Sigmoid colon (tissue), 7 donors: Measurements from ENCODE around the gene TRIM66. TPM values are rescaled to one million over a fixed set of nuclear protein-coding genes. Genes with fewer than 3 reads are reported as not detected.

Experiments
- DNase-seq: peaks from one replicate; pipeline ENCODE4 v3.0.0-alpha.2; 2019
- H3K27ac ChIP-seq, 4 donors: fragments of 200-600 bp; sonication (generic); one replicate each; pipeline ENCODE4 v1.5.1; 2016 to 2019; ENCODE audit warnings: mild to moderate bottlenecking in 1 of 4
- H3K27me3 ChIP-seq, 3 donors: fragments of 200-600 bp; sonication (generic); one replicate each; pipeline ENCODE4 v1.5.1; 2019; ENCODE audit warnings: mild to moderate bottlenecking in 1 of 3
- H3K36me3 ChIP-seq, 4 donors: fragments of 200-600 bp; sonication (generic); one replicate each; pipeline ENCODE4 v1.5.1; 2016 to 2019
- H3K4me1 ChIP-seq, 4 donors: fragments of 200-600 bp; sonication (generic); one replicate each; pipeline ENCODE4 v1.5.1; 2017 to 2019
- H3K4me3 ChIP-seq, 4 donors: fragments of 200-600 bp; sonication (generic); one replicate each; pipeline ENCODE4 v1.5.1; 2017 to 2019; ENCODE audit warnings: mild to moderate bottlenecking in 2 of 4, moderate library complexity in 1 of 4
- H3K9me3 ChIP-seq, 4 donors: fragments of 200-600 bp in 3 of 4; sonication (generic) in 3 of 4; one replicate each; pipeline versions ENCODE4 v1.5.1 to v1.6.1; 2013 to 2019
- CTCF ChIP-seq, 4 experiments: fragments of 450-650 bp in 3 of 4; fragments of 200-600 bp in 1 of 4; IDR thresholded peaks; one replicate each; pipeline ENCODE4 v1.5.1; 2016 to 2019; ENCODE audit warnings: antibody characterized with exemption in 4 of 4, mild to moderate bottlenecking in 3 of 4, moderate library complexity in 2 of 4
- EP300 ChIP-seq, 4 donors: sonication (generic); formaldehyde crosslinking; IDR thresholded peaks; one replicate each; pipeline ENCODE4 v1.6.1; 2017; ENCODE audit warnings: antibody characterized with exemption in 4 of 4
- POLR2A ChIP-seq, 2 donors: fragments of 450-650 bp; IDR thresholded peaks; one replicate each; pipeline ENCODE4 v1.6.1; 2016; ENCODE audit warnings: antibody characterized with exemption in 2 of 2, mild to moderate bottlenecking in 2 of 2, moderate library complexity in 2 of 2
- POLR2AphosphoS5 ChIP-seq, 4 donors: sonication (generic); formaldehyde crosslinking; IDR thresholded peaks; one replicate each; pipeline ENCODE4 v1.6.1; 2017; ENCODE audit warnings: antibody characterized with exemption in 4 of 4
- WGBS, 2 donors: extraction: QIAGEN DNeasy Blood & Tissue Kit; methylation state at CpG; one replicate each; pipeline ENCODE4 v1.1.7; 2013; 5-methylcytosine and 5-hydroxymethylcytosine counted together
- intact Hi-C: fragments of 100-400 bp; cut with DNase I; formaldehyde crosslinking; loops from one replicate; pipeline ENCODE4 v1.15.1; 2023
- polyA plus RNA-seq, 3 donors: library from polyadenylated mRNA; stranded (reverse); fragments of 200-250 nt; gene quantifications; one replicate each; pipeline ENCODE4 v1.2.3, GENCODE V29; 2013
- total RNA-seq, 4 donors: library from RNA; depleted of rRNA; stranded (reverse); fragments of >200 nt; gene quantifications; one replicate each; pipeline ENCODE4 v1.1.0, GENCODE V29; 2016
- donor health status: healthy with polysubstance abuse.
- donor health status: Bipolar disorder and iron deficiency.
- donor health status: healthy.

TRIM66 gene
- total and polyA plus RNA-seq, 7 donors = 0.60 to 24.4 (median 2.8) TPM

DNA sequence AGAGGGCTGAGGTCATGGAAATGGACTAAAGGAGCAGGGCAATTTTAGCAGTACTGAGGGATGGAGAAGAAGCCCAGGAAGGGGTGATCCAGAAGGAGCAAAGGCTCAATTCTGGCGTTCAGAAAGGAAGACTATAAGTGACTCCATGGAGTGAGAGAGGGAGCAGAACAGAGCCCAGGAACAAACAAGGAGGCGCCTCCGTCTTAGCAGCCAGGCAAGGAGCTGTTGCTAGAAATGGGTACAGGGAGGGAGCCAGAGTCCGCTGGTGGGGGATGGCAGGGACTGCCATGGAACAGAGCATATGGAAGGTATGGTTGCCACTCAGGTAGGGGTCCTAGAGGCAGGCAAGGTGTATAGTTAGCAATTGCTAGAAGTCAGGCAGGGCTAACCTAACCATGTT, 68.0 kb downstream of the TRIM66 start:
- H3K27me3 ChIP-seq = no peaks in the 10 kb centered on the region
- H3K4me3 ChIP-seq = no peak overlapping the region
- H3K4me1 ChIP-seq = peaks cover 0 to 15% (median 5%) of the 10 kb centered on the region in 4 donors
- TF ChIP-seq POLR2AphosphoS5 (IDR thresholded peaks at IDR 0.05) = no peak
- intact Hi-C loops = no loop called here
- H3K27ac ChIP-seq = no peak overlapping the region
- H3K9me3 ChIP-seq = no peaks in the 10 kb centered on the region
- DNase-seq = no peak
- H3K36me3 ChIP-seq = peaks cover 0 to 35% (median 9%) of the 10 kb centered on the region in 4 donors
- 93 to 95% methylated on average over 4 of the region's 4 CpGs for WGBS, 2 donors

DNA sequence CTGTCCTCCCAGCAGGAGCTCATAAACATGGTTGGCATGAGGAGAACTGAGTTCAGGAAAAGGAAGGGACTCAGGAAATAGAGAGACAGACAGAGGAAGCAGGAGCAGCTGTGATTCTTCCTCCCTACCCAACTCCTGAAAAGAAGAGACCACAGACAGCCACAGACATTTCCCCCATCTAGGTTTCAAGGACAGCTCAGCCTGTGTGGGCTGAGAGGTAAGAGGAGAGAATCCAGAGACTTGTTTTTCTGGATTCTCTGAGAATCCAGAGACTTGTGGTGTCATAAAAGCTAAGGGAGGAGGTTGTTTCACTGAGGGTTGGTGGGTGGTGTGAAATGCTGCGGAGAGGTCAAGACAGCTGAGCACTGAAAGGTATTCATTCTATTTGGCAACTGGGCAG, 69.4 kb downstream of the TRIM66 start:
- no peak overlapping the region for H3K27ac ChIP-seq
- H3K4me3 ChIP-seq = no peak overlapping the region
- DNase-seq = no peak
- TF ChIP-seq EP300 (IDR thresholded peaks at IDR 0.05) (no peak), POLR2AphosphoS5 (IDR thresholded peaks at IDR 0.05) (no peak), POLR2A (IDR thresholded peaks at IDR 0.05) (no peak), CTCF (IDR thresholded peaks at IDR 0.05) (no peak)
- WGBS, 2 donors = 94% methylated on average over 1 of the region's 1 CpG
- intact Hi-C loops = no loop called here
- H3K4me1 ChIP-seq = peaks cover 0 to 19% (median 5%) of the 10 kb centered on the region in 4 donors
- no peaks in the 10 kb centered on the region for H3K9me3 ChIP-seq
- H3K36me3 ChIP-seq = peaks cover 0 to 21% (median 3%) of the 10 kb centered on the region in 4 donors
- no peaks in the 10 kb centered on the region for H3K27me3 ChIP-seq

GRCh38 chr11:8612522-8612921, 69.9 kb downstream of the TRIM66 start:
- 91 to 94% methylated on average over 5 of the region's 5 CpGs for WGBS, 2 donors
- peaks cover 0 to 19% (median 5%) of the 10 kb centered on the region in 4 donors for H3K4me1 ChIP-seq
- no peak overlapping the region for H3K4me3 ChIP-seq
- H3K27me3 ChIP-seq = no peaks in the 10 kb centered on the region
- no peak overlapping the region for H3K27ac ChIP-seq
- DNase-seq = no peak
- H3K9me3 ChIP-seq = no peaks in the 10 kb centered on the region
- H3K36me3 ChIP-seq = peaks cover 0 to 17% (median 1%) of the 10 kb centered on the region in 4 donors
- intact Hi-C loops = no loop called here
- no peak for TF ChIP-seq POLR2AphosphoS5 (IDR thresholded peaks at IDR 0.05)
- no peak for TF ChIP-seq EP300 (IDR thresholded peaks at IDR 0.05)
- TF ChIP-seq POLR2A (IDR thresholded peaks at IDR 0.05) = no peak
- TF ChIP-seq CTCF (IDR thresholded peaks at IDR 0.05) = no peak

DNA sequence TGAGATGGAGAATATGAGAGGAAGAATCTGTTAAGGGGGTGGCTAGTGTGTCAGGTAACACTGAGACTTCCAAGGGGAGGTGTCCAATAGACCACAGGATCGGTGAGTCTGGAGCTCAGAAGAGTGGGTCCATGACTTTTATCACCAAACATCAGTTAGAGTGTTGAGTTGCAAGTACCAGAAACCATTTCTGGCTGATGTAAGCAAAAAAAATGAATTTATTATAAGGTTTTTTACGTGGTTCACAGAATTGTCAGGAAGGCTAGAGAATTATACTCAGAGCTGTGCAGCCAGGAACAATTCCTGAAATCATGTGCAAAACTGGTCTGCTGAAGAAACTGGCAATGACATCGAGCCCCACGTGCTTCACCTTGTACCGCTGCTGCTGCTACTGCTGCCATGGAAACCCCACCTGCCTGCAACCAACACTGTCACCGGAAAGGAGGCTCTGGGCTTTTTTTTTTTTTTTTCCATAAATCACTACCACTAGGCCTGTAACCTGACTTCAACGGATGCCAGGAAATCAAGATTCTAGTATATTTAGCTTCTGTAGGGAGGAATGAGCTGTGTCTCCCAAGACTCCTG, 71.8 kb downstream of the TRIM66 start:
- DNase-seq = no peak
- no peaks in the 10 kb centered on the region for H3K27me3 ChIP-seq
- 45 to 84% methylated on average over 7 of the region's 7 CpGs for WGBS, 2 donors
- intact Hi-C loops = no loop called here
- no peaks in the 10 kb centered on the region for H3K36me3 ChIP-seq
- H3K9me3 ChIP-seq = no peaks in the 10 kb centered on the region
- H3K4me1 ChIP-seq = peaks cover 0 to 19% (median 5%) of the 10 kb centered on the region in 4 donors
- peak overlapping the region in 2 of 4 donors; percentile 63 to 77 for H3K27ac ChIP-seq
- TF ChIP-seq POLR2AphosphoS5 (IDR thresholded peaks at IDR 0.05) (peak in 2 of 4 donors; percentile 24 to 86), POLR2A (IDR thresholded peaks at IDR 0.05) (no peak), CTCF (IDR thresholded peaks at IDR 0.05) (no peak), EP300 (IDR thresholded peaks at IDR 0.05) (peak in 1 of 4 donors; percentile 97)
- no peak overlapping the region for H3K4me3 ChIP-seq

DNA sequence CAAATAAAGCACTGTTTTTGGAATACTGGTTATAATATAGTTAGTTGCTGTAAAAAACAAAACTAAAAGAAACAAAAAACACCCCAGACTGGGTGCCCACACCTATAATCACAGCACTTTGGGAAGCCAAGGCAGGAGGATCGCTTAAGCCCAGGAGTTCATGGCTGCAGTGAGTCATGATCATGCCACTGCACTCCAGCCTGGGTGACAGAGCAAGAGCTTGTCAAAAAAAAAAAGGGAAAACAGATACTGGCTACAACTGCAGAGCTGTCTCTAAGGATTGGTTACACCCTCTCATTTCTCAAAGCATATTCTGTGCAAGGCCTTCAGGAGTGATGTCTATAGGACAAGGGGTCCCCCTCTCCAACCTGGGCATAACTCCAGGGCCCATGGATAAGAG, 73.8 kb downstream of the TRIM66 start:
- H3K4me1 ChIP-seq = peaks cover 0 to 33% (median 12%) of the 10 kb centered on the region in 4 donors
- no peaks in the 10 kb centered on the region for H3K36me3 ChIP-seq
- 79 to 96% methylated on average over 1 of the region's 1 CpG for WGBS, 2 donors
- no peaks in the 10 kb centered on the region for H3K9me3 ChIP-seq
- no peak for TF ChIP-seq EP300 (IDR thresholded peaks at IDR 0.05)
- TF ChIP-seq POLR2AphosphoS5 (IDR thresholded peaks at IDR 0.05) = peak in 1 of 4 donors; percentile 62
- no peak for TF ChIP-seq POLR2A (IDR thresholded peaks at IDR 0.05)
- no peak for TF ChIP-seq CTCF (IDR thresholded peaks at IDR 0.05)
- no peak overlapping the region for H3K4me3 ChIP-seq
- DNase-seq = no peak
- peak overlapping the region in 1 of 4 donors; percentile 46 for H3K27ac ChIP-seq
- intact Hi-C loops = loop anchor here (10.0 kb wide), 1 partner anchor 206 kb away; a partner anchor contains a TSS
- no peaks in the 10 kb centered on the region for H3K27me3 ChIP-seq
